CD4-positive, alpha-beta T cell treated with Interferon alpha-2 for 1 hour (primary cell): ENCODE results near the gene AGBL4.
A peak's percentile ranks its signal among the peaks of the same experiment; 100 is the strongest.

ENCODE experiments used
- DNase-seq, 2 donors: peaks; one replicate each; pipeline ENCODE4 v3.0.0-alpha.2; 2020 to 2022

The AGBL4 gene

GRCh38 chr1:49294539-49294938 lies 729.2 kb downstream of the AGBL4 start:
- DNase-seq, result no peak

- no peak for DNase-seq
Measured at GRCh38 chr1:49293016-49293415, 730.7 kb downstream of the AGBL4 start.

GRCh38 chr1:49257211-49258049 lies 766.3 kb downstream of the AGBL4 start:
- peak in 1 of 2 donors; percentile 5 for DNase-seq

- no peak for DNase-seq
Measured at GRCh38 chr1:49252917-49253316, 770.8 kb downstream of the AGBL4 start.

GRCh38 chr1:49251019-49251784 lies 772.6 kb downstream of the AGBL4 start:
- no peak for DNase-seq

GRCh38 chr1:49240709-49241221 lies 783.0 kb downstream of the AGBL4 start:
- DNase-seq, result no peak

GRCh38 chr1:49234988-49235387 lies 788.8 kb downstream of the AGBL4 start:
- DNase-seq, result no peak

- no peak for DNase-seq
Measured at GRCh38 chr1:49229555-49229954, 794.2 kb downstream of the AGBL4 start.

- DNase-seq, result no peak
Measured at GRCh38 chr1:49226758-49227157, 797.0 kb downstream of the AGBL4 start.

GRCh38 chr1:49225464-49225863 lies 798.3 kb downstream of the AGBL4 start:
- DNase-seq, result no peak

- no peak for DNase-seq
Measured at GRCh38 chr1:49213301-49213700, 810.5 kb downstream of the AGBL4 start.

- DNase-seq, result no peak
Measured at GRCh38 chr1:49208712-49209111, 815.0 kb downstream of the AGBL4 start.

- DNase-seq, result no peak
Measured at GRCh38 chr1:49204720-49205119, 819.0 kb downstream of the AGBL4 start.

GRCh38 chr1:49200738-49201137 lies 823.0 kb downstream of the AGBL4 start:
- no peak for DNase-seq

GRCh38 chr1:49199564-49199963 lies 824.2 kb downstream of the AGBL4 start:
- DNase-seq, result no peak

GRCh38 chr1:49197081-49197480 lies 826.7 kb downstream of the AGBL4 start:
- no peak for DNase-seq

GRCh38 chr1:49190138-49190537 lies 833.6 kb downstream of the AGBL4 start:
- no peak for DNase-seq

- no peak for DNase-seq
Measured at GRCh38 chr1:49187056-49187455, 836.7 kb downstream of the AGBL4 start.

GRCh38 chr1:49185450-49185980 lies 838.2 kb downstream of the AGBL4 start:
- DNase-seq, result no peak

GRCh38 chr1:49183489-49183888 lies 840.3 kb downstream of the AGBL4 start:
- DNase-seq, result no peak

- no peak for DNase-seq
Measured at GRCh38 chr1:49181033-49181432, 842.7 kb downstream of the AGBL4 start.

GRCh38 chr1:49171941-49172593 lies 851.7 kb downstream of the AGBL4 start:
- DNase-seq, result no peak

- no peak for DNase-seq
Measured at GRCh38 chr1:49166031-49166430, 857.7 kb downstream of the AGBL4 start.
